Activated T-cell treated with anti-CD3 and anti-CD28 coated beads, Interleukin-2, amount 50 U/mL, for 72 hours (primary cell): Measurements from ENCODE around the gene CCDC159. TPM values are rescaled to one million over a fixed set of nuclear protein-coding genes. Genes with fewer than 3 reads are reported as not detected.
"Not testable (repeated sequence)": the region's sequence is repeated elsewhere in the genome, so short reads cannot be mapped to it uniquely, and the experiment has no call there.

Experiments
- ATAC-seq, 2 donors: fragments of 150-1000 bp; cut with Tn5 transposase; replicated peaks in 1 of 2; 2 replicates each; pipeline ENCODE4 v1.10.0; 2021; ENCODE audit warnings: moderate library complexity in 2 of 2, mild to moderate bottlenecking in 1 of 2
- DNase-seq, 2 donors: peaks; one replicate each; pipeline ENCODE4 v3.0.0; 2021 to 2022; ENCODE audit warnings: mixed read lengths in 1 of 2
- H3K27ac Mint-ChIP-seq: one replicate; pipeline ENCODE4 v1.8.0; 2022; ENCODE audit warnings: mild to moderate bottlenecking, moderate library complexity, mixed read lengths
- H3K27me3 Mint-ChIP-seq: one replicate; pipeline ENCODE4 v1.8.0; 2022; ENCODE audit warnings: low read depth, mixed read lengths
- H3K36me3 Mint-ChIP-seq, 2 donors: one replicate each; pipeline ENCODE4 v1.8.0; 2022; ENCODE audit warnings: mixed read lengths in 2 of 2, mild to moderate bottlenecking in 1 of 2; ENCODE audit not compliant: insufficient read depth in 2 of 2
- H3K4me1 Mint-ChIP-seq: one replicate; pipeline ENCODE4 v1.8.0; 2022; ENCODE audit warnings: low read depth, mixed read lengths
- H3K4me3 Mint-ChIP-seq, 2 donors: one replicate each; pipeline ENCODE4 v1.8.0; 2022; ENCODE audit warnings: mild to moderate bottlenecking in 2 of 2, mixed read lengths in 2 of 2, moderate library complexity in 2 of 2
- H3K9me3 Mint-ChIP-seq, 2 donors: one replicate each; pipeline ENCODE4 v1.8.0; 2022; ENCODE audit warnings: mixed read lengths in 2 of 2
- total RNA-seq, 2 donors: library from RNA; stranded (reverse); gene quantifications; one replicate each; pipeline ENCODE4 v1.2.3, GENCODE V29; 2022

Gene CCDC159
- total RNA-seq, 2 donors from 2014 or later, result 27.9 to 30.7 TPM

- H3K27me3 Mint-ChIP-seq, result peaks cover 17% of the 10 kb centered on the region
- peak overlapping the region; percentile 76 to 84 for H3K4me3 Mint-ChIP-seq
- no peaks in the 10 kb centered on the region for H3K9me3 Mint-ChIP-seq
- H3K27ac Mint-ChIP-seq, result peak overlapping the region; percentile 96
- peaks cover 23% of the 10 kb centered on the region for H3K4me1 Mint-ChIP-seq
- DNase-seq, result no peak
- H3K36me3 Mint-ChIP-seq, result peaks cover 0 to 2% of the 10 kb centered on the region in 2 donors
- ATAC-seq, result no peak
Observed at GRCh38 chr19:11324748-11325389, 21.4 kb upstream of the CCDC159 start.

- H3K27me3 Mint-ChIP-seq, result peaks cover 17% of the 10 kb centered on the region
- H3K4me3 Mint-ChIP-seq, result no peak overlapping the region
- peaks cover 0 to 2% of the 10 kb centered on the region in 2 donors for H3K36me3 Mint-ChIP-seq
- no peaks in the 10 kb centered on the region for H3K9me3 Mint-ChIP-seq
- H3K4me1 Mint-ChIP-seq, result peaks cover 23% of the 10 kb centered on the region
- ATAC-seq (no peak), DNase-seq (no peak)
- H3K27ac Mint-ChIP-seq, result no peak overlapping the region
Observed at GRCh38 chr19:11325544-11325943, 20.8 kb upstream of the CCDC159 start.

GRCh38 chr19:11330127-11330526, 16.2 kb upstream of the CCDC159 start:
- no peaks in the 10 kb centered on the region for H3K4me1 Mint-ChIP-seq
- peaks cover 3 to 10% of the 10 kb centered on the region in 2 donors for H3K36me3 Mint-ChIP-seq
- no peak overlapping the region for H3K4me3 Mint-ChIP-seq
- no peaks in the 10 kb centered on the region for H3K9me3 Mint-ChIP-seq
- DNase-seq, result no peak
- H3K27ac Mint-ChIP-seq, result no peak overlapping the region
- no peaks in the 10 kb centered on the region for H3K27me3 Mint-ChIP-seq
- ATAC-seq, result no peak

DNA sequence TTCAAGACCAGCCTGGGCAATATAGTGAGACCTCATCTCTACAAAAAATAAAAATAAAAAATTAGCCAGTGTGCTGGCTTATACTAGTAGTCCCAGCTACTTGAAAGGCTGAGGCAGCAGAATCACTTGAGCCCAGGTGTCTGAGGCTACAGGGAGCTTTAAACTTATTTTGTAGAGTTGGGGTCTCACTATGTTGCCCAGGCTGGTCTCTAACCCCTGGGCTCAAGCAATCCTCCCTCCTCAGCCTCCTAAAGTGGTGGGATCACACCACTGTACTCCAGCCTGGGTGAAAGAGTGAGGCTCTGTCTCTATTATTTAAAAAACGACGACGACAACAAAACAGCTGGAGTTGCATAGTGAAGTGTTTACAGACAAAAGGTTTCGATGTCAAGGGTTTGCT, 14.8 kb upstream of the CCDC159 start:
- H3K4me1 Mint-ChIP-seq, result no peaks in the 10 kb centered on the region
- no peak overlapping the region for H3K27ac Mint-ChIP-seq
- peaks cover 5 to 12% of the 10 kb centered on the region in 2 donors for H3K36me3 Mint-ChIP-seq
- DNase-seq (no peak), ATAC-seq (no peak)
- H3K4me3 Mint-ChIP-seq, result no peak overlapping the region
- H3K9me3 Mint-ChIP-seq, result no peaks in the 10 kb centered on the region
- H3K27me3 Mint-ChIP-seq, result no peaks in the 10 kb centered on the region

- no peaks in the 10 kb centered on the region for H3K27me3 Mint-ChIP-seq
- H3K4me3 Mint-ChIP-seq, result no peak overlapping the region
- H3K4me1 Mint-ChIP-seq, result peaks cover 9% of the 10 kb centered on the region
- no peaks in the 10 kb centered on the region for H3K9me3 Mint-ChIP-seq
- ATAC-seq (no peak), DNase-seq (no peak)
- peaks cover 6 to 14% of the 10 kb centered on the region in 2 donors for H3K36me3 Mint-ChIP-seq
- H3K27ac Mint-ChIP-seq, result no peak overlapping the region
Observed at GRCh38 chr19:11332822-11333221, 13.5 kb upstream of the CCDC159 start.

DNA sequence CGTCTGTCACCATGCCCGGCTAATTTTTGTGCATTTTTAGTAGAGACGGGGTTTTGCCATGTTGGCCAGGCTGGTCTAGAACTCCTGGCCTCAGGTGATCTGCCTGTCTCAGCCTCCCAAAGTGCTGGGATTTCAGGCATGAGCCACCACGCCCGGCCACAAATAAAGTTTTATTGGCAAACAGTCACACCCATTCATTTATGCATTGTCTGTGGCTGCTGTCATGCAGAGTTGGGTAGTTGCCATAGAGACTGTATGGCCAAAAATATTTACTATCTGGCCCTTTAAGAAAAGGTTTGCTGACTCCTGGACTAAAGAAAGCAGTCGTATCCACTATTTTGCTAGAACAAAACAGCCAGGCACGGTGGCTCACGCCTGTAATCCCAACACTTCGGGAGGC, 12.5 kb upstream of the CCDC159 start:
- Mint-ChIP-seq H3K36me3 (peaks cover 6 to 14% of the 10 kb centered on the region in 2 donors), H3K4me1 (peaks cover 17% of the 10 kb centered on the region)
- ATAC-seq, H3K4me3 Mint-ChIP-seq, H3K27ac Mint-ChIP-seq, H3K27me3 Mint-ChIP-seq, H3K9me3 Mint-ChIP-seq, DNase-seq: not testable (repeated sequence)

GRCh38 chr19:11335449-11336146, 10.7 kb upstream of the CCDC159 start:
- no peaks in the 10 kb centered on the region for H3K9me3 Mint-ChIP-seq
- no peak overlapping the region for H3K4me3 Mint-ChIP-seq
- H3K36me3 Mint-ChIP-seq, result peaks cover 6 to 14% of the 10 kb centered on the region in 2 donors
- peaks cover 23% of the 10 kb centered on the region for H3K4me1 Mint-ChIP-seq
- DNase-seq (no peak), ATAC-seq (no peak)
- no peak overlapping the region for H3K27ac Mint-ChIP-seq
- no peaks in the 10 kb centered on the region for H3K27me3 Mint-ChIP-seq

DNA sequence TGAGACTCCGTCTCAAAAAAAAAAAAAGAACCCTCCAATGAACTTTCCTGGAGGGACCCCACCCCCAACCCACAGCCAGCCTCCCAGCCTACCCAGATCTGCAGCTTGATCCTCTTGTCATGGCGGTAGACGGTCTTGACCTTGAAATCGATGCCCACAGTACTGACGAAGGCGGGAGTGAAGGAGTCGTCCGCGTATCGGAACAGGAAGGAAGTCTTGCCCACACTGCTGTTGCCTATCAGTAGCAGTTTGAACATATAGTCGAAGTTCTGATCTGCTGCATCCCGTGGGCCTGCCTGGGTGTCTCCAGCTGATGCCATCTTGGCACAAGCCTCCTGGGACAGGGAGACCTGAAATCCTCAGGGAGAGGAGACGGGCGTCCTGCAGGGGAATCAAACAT, 9.2 kb upstream of the CCDC159 start:
- no peak for ATAC-seq
- no peak for DNase-seq
- no peak overlapping the region for H3K4me3 Mint-ChIP-seq

DNA sequence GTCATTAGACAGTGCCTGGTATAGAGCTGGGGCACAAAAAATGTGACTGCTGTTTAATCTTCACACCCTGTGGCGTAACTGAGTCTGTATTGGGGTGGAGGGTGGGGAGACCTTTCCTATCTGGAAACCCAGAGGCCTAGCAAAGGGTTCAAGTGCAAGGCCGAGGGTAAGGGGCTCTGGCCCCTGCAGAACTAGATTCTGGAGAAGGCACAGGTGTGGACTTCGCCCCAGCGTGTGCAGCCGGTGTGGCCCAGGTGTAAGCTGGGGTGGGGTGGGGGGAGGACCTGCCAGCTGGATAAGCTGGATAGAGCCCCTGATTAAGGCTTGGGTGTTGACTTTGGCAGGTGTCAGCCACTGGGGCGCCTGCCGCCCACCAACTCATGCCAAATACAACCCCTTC, 8.2 kb upstream of the CCDC159 start:
- Mint-ChIP-seq H3K27me3 (no peaks in the 10 kb centered on the region), H3K4me3 (no peak overlapping the region)
- no peak for ATAC-seq

More for the DNA sequence above, 9.2 kb upstream of the CCDC159 start:
- no peak overlapping the region for H3K27ac Mint-ChIP-seq
- peaks cover 23% of the 10 kb centered on the region for H3K4me1 Mint-ChIP-seq
- no peaks in the 10 kb centered on the region for H3K27me3 Mint-ChIP-seq
- H3K9me3 Mint-ChIP-seq, result no peaks in the 10 kb centered on the region
- H3K36me3 Mint-ChIP-seq, result peaks cover 6 to 12% of the 10 kb centered on the region in 2 donors

GRCh38 chr19:11338569-11339253, 7.6 kb upstream of the CCDC159 start:
- Mint-ChIP-seq H3K27me3 (no peaks in the 10 kb centered on the region), H3K27ac (no peak overlapping the region), H3K36me3 (peaks cover 4 to 8% of the 10 kb centered on the region in 2 donors), H3K4me3 (peak overlapping the region; percentile 87 to 91), H3K9me3 (no peaks in the 10 kb centered on the region), H3K4me1 (peaks cover 23% of the 10 kb centered on the region)
- ATAC-seq, result no peak
- no peak for DNase-seq

More for the DNA sequence above, 8.2 kb upstream of the CCDC159 start:
- Mint-ChIP-seq H3K27ac (no peak overlapping the region), H3K9me3 (no peaks in the 10 kb centered on the region), H3K4me1 (peaks cover 23% of the 10 kb centered on the region), H3K36me3 (peaks cover 5 to 11% of the 10 kb centered on the region in 2 donors)
- no peak for DNase-seq

- H3K9me3 Mint-ChIP-seq, result no peaks in the 10 kb centered on the region
- H3K4me1 Mint-ChIP-seq, result peaks cover 27% of the 10 kb centered on the region
- ATAC-seq (peak; percentile 98), DNase-seq (peak; percentile 87)
- H3K36me3 Mint-ChIP-seq, result peaks cover 3 to 4% of the 10 kb centered on the region in 2 donors
- H3K4me3 Mint-ChIP-seq, result peak within 1 kb of the TSS; percentile 87 to 91
- H3K27ac Mint-ChIP-seq, result no peak within 1 kb of the TSS
- H3K27me3 Mint-ChIP-seq, result no peaks in the 10 kb centered on the region
Observed at GRCh38 chr19:11339254-11340098, 6.8 kb upstream of the CCDC159 start, which contains the start of gene RAB3D. TSS of gene RAB3D (minus strand) at chr19:11339657. CDS start at chr19:11337399, 2,258 bp downstream.

DNA sequence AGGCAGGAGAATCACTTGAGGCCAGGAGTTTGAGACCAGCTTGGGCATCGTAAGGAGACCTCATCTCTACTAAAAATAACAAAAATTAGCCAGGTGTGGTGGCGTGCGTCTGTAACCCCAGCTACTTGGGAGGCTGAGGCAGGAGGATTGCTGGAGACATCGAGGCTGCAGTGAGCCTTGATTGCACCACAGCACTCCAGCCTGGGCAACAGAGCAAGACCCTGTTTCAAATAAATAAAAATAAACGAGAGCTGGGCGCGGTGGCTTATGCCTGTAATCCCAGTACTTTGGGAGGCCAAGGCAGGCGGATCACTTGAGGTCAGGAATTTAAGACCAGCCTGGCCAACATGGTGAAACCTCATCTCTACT, 6.2 kb upstream of the CCDC159 start:
- ATAC-seq, DNase-seq, H3K9me3 Mint-ChIP-seq, H3K36me3 Mint-ChIP-seq, H3K27ac Mint-ChIP-seq, H3K27me3 Mint-ChIP-seq: not testable (repeated sequence)
- H3K4me3 Mint-ChIP-seq, result peak overlapping the region; percentile 87 to 91
- H3K4me1 Mint-ChIP-seq, result peaks cover 33% of the 10 kb centered on the region
